SK-N-SH (cell line): ENCODE measurements around the gene TEN1.

Source experiments
- ELF1 ChIP-seq: IDR thresholded peaks from 2 replicates; pipeline ENCODE4 v1.4.0; 2012
- EZH2phosphoT487 ChIP-seq: fragments of 200-600 bp; sonication (generic); IDR thresholded peaks from 2 replicates; pipeline ENCODE4 v1.6.1; 2017; ENCODE audit warnings: low read depth, mixed run types, mild to moderate bottlenecking, antibody characterized with exemption, moderate library complexity, borderline replicate concordance
- GABPA ChIP-seq: IDR thresholded peaks from 2 replicates; pipeline ENCODE4 v1.4.0; 2012; ENCODE audit warnings: low read depth, mild to moderate bottlenecking
- GATA2 ChIP-seq: sonication (generic); formaldehyde crosslinking; IDR thresholded peaks from 2 replicates; pipeline ENCODE4 v1.5.0; 2020; ENCODE audit warnings: mild to moderate bottlenecking, missing genetic modification reagents
- POLR2AphosphoS5 ChIP-seq: IDR thresholded peaks from 2 replicates; pipeline ENCODE4 v1.6.1; 2012; ENCODE audit warnings: low read depth, low read length
- RCOR1 ChIP-seq: fragments of 150-350 bp; IDR thresholded peaks from 2 replicates; pipeline ENCODE4 v1.6.1; 2017; ENCODE audit warnings: antibody characterized with exemption, low read length
- TAF1 ChIP-seq: IDR thresholded peaks from 2 replicates; pipeline ENCODE4 v1.6.1; 2012; ENCODE audit warnings: low read depth, mild to moderate bottlenecking, low read length, moderate library complexity, borderline replicate concordance
- TF ChIP-seq, protein P1 (sequence below): fragments of 200-600 bp; sonication (generic); IDR thresholded peaks from 2 replicates; pipeline ENCODE4 v1.6.1; 2017; ENCODE audit warnings: antibody characterized with exemption, mild to moderate bottlenecking, moderate library complexity
- TF ChIP-seq, protein P2 (sequence below): IDR thresholded peaks from 2 replicates; pipeline ENCODE4 v1.6.1; 2012; ENCODE audit warnings: mild to moderate bottlenecking, low read depth, low read length, moderate library complexity
- TF ChIP-seq, protein P3 (sequence below): IDR thresholded peaks from 2 replicates; pipeline ENCODE4 v1.4.0; 2012; ENCODE audit warnings: low read depth, borderline replicate concordance
- TF ChIP-seq, protein P4 (sequence below): IDR thresholded peaks from 2 replicates; pipeline ENCODE4 v1.4.0; 2012; ENCODE audit warnings: low read depth

DNA sequence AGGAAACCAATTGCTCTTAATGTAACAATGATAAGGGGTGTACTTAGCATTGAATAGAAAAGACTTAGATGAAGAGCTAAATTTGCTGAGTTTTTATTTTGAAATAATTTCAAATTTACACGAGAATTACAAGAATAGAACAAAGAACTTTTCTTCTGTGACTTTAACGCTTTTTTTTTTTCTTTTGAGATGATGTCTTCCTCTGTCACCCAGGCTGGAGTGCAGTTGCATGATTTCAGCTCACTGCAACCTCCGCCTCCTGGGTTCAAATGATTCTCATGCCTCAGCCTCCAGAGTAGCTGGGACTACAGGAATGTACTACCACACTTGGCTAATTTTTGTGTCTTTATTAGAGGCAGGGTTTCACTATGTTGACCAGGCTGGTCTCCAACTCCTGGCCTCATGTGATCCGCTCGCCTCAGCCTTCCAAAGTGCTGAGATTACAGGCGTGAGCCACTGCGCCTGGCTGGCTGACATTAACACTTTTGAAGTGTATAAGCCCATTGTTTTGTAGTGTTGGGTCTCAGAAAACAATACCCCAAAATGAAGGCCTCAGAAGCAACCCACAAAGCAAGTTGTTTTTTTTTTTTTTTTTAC is 2.1 kb downstream of the TEN1 start:
- TF ChIP-seq GABPA (no peak), POLR2AphosphoS5 (no peak), ELF1 (no peak), RCOR1 (no peak), TAF1 (no peak), EZH2phosphoT487 (no peak), GATA2 (CRISPR knock-in tag) (no peak)
- TF ChIP-seq, protein P1, sequence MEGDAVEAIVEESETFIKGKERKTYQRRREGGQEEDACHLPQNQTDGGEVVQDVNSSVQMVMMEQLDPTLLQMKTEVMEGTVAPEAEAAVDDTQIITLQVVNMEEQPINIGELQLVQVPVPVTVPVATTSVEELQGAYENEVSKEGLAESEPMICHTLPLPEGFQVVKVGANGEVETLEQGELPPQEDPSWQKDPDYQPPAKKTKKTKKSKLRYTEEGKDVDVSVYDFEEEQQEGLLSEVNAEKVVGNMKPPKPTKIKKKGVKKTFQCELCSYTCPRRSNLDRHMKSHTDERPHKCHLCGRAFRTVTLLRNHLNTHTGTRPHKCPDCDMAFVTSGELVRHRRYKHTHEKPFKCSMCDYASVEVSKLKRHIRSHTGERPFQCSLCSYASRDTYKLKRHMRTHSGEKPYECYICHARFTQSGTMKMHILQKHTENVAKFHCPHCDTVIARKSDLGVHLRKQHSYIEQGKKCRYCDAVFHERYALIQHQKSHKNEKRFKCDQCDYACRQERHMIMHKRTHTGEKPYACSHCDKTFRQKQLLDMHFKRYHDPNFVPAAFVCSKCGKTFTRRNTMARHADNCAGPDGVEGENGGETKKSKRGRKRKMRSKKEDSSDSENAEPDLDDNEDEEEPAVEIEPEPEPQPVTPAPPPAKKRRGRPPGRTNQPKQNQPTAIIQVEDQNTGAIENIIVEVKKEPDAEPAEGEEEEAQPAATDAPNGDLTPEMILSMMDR: no peak
- TF ChIP-seq, protein P2, sequence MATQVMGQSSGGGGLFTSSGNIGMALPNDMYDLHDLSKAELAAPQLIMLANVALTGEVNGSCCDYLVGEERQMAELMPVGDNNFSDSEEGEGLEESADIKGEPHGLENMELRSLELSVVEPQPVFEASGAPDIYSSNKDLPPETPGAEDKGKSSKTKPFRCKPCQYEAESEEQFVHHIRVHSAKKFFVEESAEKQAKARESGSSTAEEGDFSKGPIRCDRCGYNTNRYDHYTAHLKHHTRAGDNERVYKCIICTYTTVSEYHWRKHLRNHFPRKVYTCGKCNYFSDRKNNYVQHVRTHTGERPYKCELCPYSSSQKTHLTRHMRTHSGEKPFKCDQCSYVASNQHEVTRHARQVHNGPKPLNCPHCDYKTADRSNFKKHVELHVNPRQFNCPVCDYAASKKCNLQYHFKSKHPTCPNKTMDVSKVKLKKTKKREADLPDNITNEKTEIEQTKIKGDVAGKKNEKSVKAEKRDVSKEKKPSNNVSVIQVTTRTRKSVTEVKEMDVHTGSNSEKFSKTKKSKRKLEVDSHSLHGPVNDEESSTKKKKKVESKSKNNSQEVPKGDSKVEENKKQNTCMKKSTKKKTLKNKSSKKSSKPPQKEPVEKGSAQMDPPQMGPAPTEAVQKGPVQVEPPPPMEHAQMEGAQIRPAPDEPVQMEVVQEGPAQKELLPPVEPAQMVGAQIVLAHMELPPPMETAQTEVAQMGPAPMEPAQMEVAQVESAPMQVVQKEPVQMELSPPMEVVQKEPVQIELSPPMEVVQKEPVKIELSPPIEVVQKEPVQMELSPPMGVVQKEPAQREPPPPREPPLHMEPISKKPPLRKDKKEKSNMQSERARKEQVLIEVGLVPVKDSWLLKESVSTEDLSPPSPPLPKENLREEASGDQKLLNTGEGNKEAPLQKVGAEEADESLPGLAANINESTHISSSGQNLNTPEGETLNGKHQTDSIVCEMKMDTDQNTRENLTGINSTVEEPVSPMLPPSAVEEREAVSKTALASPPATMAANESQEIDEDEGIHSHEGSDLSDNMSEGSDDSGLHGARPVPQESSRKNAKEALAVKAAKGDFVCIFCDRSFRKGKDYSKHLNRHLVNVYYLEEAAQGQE: no peak
- TF ChIP-seq, protein P3, sequence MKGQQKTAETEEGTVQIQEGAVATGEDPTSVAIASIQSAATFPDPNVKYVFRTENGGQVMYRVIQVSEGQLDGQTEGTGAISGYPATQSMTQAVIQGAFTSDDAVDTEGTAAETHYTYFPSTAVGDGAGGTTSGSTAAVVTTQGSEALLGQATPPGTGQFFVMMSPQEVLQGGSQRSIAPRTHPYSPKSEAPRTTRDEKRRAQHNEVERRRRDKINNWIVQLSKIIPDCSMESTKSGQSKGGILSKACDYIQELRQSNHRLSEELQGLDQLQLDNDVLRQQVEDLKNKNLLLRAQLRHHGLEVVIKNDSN: no peak
- TF ChIP-seq, protein P4, sequence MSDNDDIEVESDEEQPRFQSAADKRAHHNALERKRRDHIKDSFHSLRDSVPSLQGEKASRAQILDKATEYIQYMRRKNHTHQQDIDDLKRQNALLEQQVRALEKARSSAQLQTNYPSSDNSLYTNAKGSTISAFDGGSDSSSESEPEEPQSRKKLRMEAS: no peak
